HCT116 (cell line): ENCODE data around the gene SRGN. TPM values are rescaled to one million over a fixed set of nuclear protein-coding genes. Genes with fewer than 3 reads are reported as not detected.

ENCODE experiments used
- ATAC-seq: fragments of 200-7000 bp; cut with Tn5 transposase; 2 replicates; pipeline ENCODE4 v1.9.1; 2020; ENCODE audit warnings: mild to moderate bottlenecking, moderate library complexity
- BruUV-seq: library from RNA; stranded (reverse); fragments of 400-500 nt; replicated peaks from 2 replicates; lab custom pipeline; 2021; lab: Mats Ljungman, UMichigan
- CTCF ChIA-PET: fragments of 300-600 bp; sonication (Branson Sonifier 250); formaldehyde crosslinking; loops from one replicate; lab custom pipeline; 2021; ENCODE audit warnings: antibody characterized with exemption; lab: Charles Lee
- POLR2A ChIA-PET: fragments of 300-600, 350-600 bp; sonication (Branson Sonifier 250); formaldehyde crosslinking; loops from one replicate; lab custom pipeline; 2021; ENCODE audit warnings: antibody characterized with exemption; lab: Charles Lee
- RAD21 ChIA-PET, 2 experiments: fragments of 300-600 bp; sonication (Branson Sonifier 250); formaldehyde crosslinking; loops; one replicate each; lab custom pipeline; 2023; ENCODE audit warnings: low total read pairs in 2 of 2; ENCODE audit not compliant: uncharacterized antibody in 2 of 2, unreplicated experiment in 2 of 2, low non-redundant PET in 1 of 2; lab: Charles Lee
- DNase-seq: peaks from one replicate; pipeline ENCODE4 v3.0.0-alpha.2; 2010; ENCODE audit warnings: low read depth, low spot score
- H2AFZ ChIP-seq: fragments of 200-600 bp; shearing (Covaris generic), sonication (generic); 2 replicates; pipeline ENCODE4 v1.6.1; 2017; ENCODE audit warnings: low read depth, mixed run types, mixed read lengths, antibody characterized with exemption, low read length; ENCODE audit not compliant: poor library complexity, severe bottlenecking
- H3K27ac ChIP-seq: 2 replicates; pipeline ENCODE4 v1.5.1; 2012; ENCODE audit warnings: low read depth, low read length
- H3K27me3 ChIP-seq: fragments of 200-600 bp; sonication (generic); 2 replicates; pipeline ENCODE4 v1.6.1; 2016; ENCODE audit warnings: mixed run types, low read length, mixed read lengths; ENCODE audit not compliant: insufficient read depth
- H3K36me3 ChIP-seq, 2 experiments: fragments of 200-500 bp in 1 of 2; fragments of 200-600 bp in 1 of 2; sonication (Bioruptor generic) in 1 of 2; sonication (generic) in 1 of 2; 2 replicates each; pipeline versions ENCODE4 v1.5.1 to v1.6.1; 2014 to 2016; ENCODE audit warnings: low read length in 2 of 2, inconsistent platforms in 1 of 2, mixed read lengths in 1 of 2, mixed run types in 1 of 2; ENCODE audit not compliant: insufficient read depth in 2 of 2, control insufficient read depth in 1 of 2
- H3K4me1 ChIP-seq, 2 experiments: fragments of 200-600 bp in 1 of 2; sonication (generic) in 1 of 2; 2 replicates each; pipeline versions ENCODE4 v1.5.1 to v1.6.1; 2012 to 2017; ENCODE audit warnings: low read length in 2 of 2, inconsistent platforms in 1 of 2, mild to moderate bottlenecking in 1 of 2, mixed read lengths in 1 of 2, mixed run types in 1 of 2, moderate library complexity in 1 of 2; ENCODE audit not compliant: insufficient read depth in 2 of 2, control insufficient read depth in 1 of 2
- H3K4me2 ChIP-seq: fragments of 200-600 bp; sonication (generic); 2 replicates; pipeline ENCODE4 v1.6.1; 2017; ENCODE audit warnings: mixed run types, low read length, mixed read lengths
- H3K4me3 ChIP-seq, 2 experiments: fragments of 200-600 bp in 1 of 2; sonication (generic) in 1 of 2; replicated peaks in 1 of 2; 2 replicates each; pipeline ENCODE4 v1.5.1; 2011 to 2016; ENCODE audit warnings: low read length in 2 of 2, control low read depth in 1 of 2, low read depth in 1 of 2, mild to moderate bottlenecking in 1 of 2, mixed read lengths in 1 of 2, mixed run types in 1 of 2
- H3K79me2 ChIP-seq: fragments of 200-600 bp; sonication (generic); 2 replicates; pipeline ENCODE4 v1.6.1; 2017; ENCODE audit warnings: mild to moderate bottlenecking, mixed run types, low read length, moderate library complexity, mixed read lengths; ENCODE audit not compliant: insufficient read depth
- H3K9ac ChIP-seq: fragments of 200-600 bp; sonication (generic); 2 replicates; pipeline ENCODE4 v1.6.1; 2016; ENCODE audit warnings: low read length, mixed read lengths
- H3K9me2 ChIP-seq: fragments of 200-600 bp; sonication (generic), shearing (Covaris generic); 2 replicates; pipeline ENCODE4 v1.6.1; 2017; ENCODE audit warnings: mixed run types, mild to moderate bottlenecking, moderate library complexity; ENCODE audit not compliant: insufficient read depth
- H3K9me3 ChIP-seq, 2 experiments: fragments of 200-500 bp in 1 of 2; fragments of 200-600 bp in 1 of 2; sonication (Bioruptor generic) in 1 of 2; sonication (generic) in 1 of 2; 2 replicates each; pipeline ENCODE4 v1.6.1; 2014 to 2017; ENCODE audit warnings: low read length in 2 of 2, mixed read lengths in 2 of 2, inconsistent platforms in 1 of 2, low read depth in 1 of 2, mild to moderate bottlenecking in 1 of 2, mixed run types in 1 of 2, moderate library complexity in 1 of 2; ENCODE audit not compliant: control insufficient read depth in 1 of 2, insufficient read depth in 1 of 2
- H4K20me1 ChIP-seq: fragments of 200-600 bp; sonication (generic), shearing (Covaris generic); 2 replicates; pipeline ENCODE4 v1.6.1; 2017; ENCODE audit warnings: mixed run types, mild to moderate bottlenecking, moderate library complexity; ENCODE audit not compliant: insufficient read depth
- CEBPB ChIP-seq: IDR thresholded peaks from 2 replicates; pipeline ENCODE4 v1.6.1; 2012; ENCODE audit warnings: low read depth
- CTCF ChIP-seq, 3 experiments: fragments of 200-600 bp in 1 of 3; sonication (generic) in 1 of 3; IDR thresholded peaks in 2 of 3; conservative IDR thresholded peaks in 1 of 3; 2 replicates each; pipeline ENCODE4 v1.5.1; 2012 to 2017; ENCODE audit warnings: low read depth in 2 of 3, low read length in 2 of 3, antibody characterized with exemption in 1 of 3, borderline replicate concordance in 1 of 3, control low read depth in 1 of 3, mild to moderate bottlenecking in 1 of 3, mixed read lengths in 1 of 3, mixed run types in 1 of 3, moderate library complexity in 1 of 3; ENCODE audit not compliant: insufficient read depth in 1 of 3
- EGR1 ChIP-seq: IDR thresholded peaks from 2 replicates; pipeline ENCODE4 v1.6.1; 2012; ENCODE audit warnings: low read depth
- FOSL1 ChIP-seq: IDR thresholded peaks from 2 replicates; pipeline ENCODE4 v1.6.1; 2012; ENCODE audit warnings: low read depth
- SIN3A ChIP-seq: IDR thresholded peaks from 2 replicates; pipeline ENCODE4 v1.6.1; 2012; ENCODE audit warnings: low read depth
- SP1 ChIP-seq: IDR thresholded peaks from 2 replicates; pipeline ENCODE4 v1.6.1; 2012; ENCODE audit warnings: low read depth
- ZFX ChIP-seq: fragments of 450-650 bp; IDR thresholded peaks from 2 replicates; pipeline ENCODE4 v1.6.1; 2017
- intact Hi-C: fragments of 100-400 bp; cut with micrococcal nuclease; formaldehyde crosslinking; loops from 2 replicates; pipeline ENCODE4 v1.10.0; 2022
- total RNA-seq: library from RNA; stranded (reverse); gene quantifications from one replicate; pipeline ENCODE4 v1.2.1, GENCODE V29; 2021; ENCODE audit not compliant: unreplicated experiment

The SRGN gene
- total RNA-seq, 1 experiment from 2014 or later = 1.8 TPM

GRCh38 chr10:69061305-69062161 lies 26.4 kb upstream of the SRGN start (continued):
- TF ChIP-seq CTCF (IDR thresholded peaks at IDR 0.05 in 2 of 3, conservative IDR thresholded peaks at IDR 0.05 in 1 of 3; ENCODE audit: borderline replicate concordance in 1 of 3, insufficient read depth in 1 of 3, low read depth in 2 of 3, low read length in 2 of 3) (no peak), EGR1 (no peak), SIN3A (no peak), SP1 (0 out of 2 replicates have a peak, but pooled peaks have one; percentile 27), CEBPB (peak; percentile 94)
- TF ChIP-seq, all 23 proteins: peak for 5

- DNase-seq = no peak
- Histone ChIP-seq H3K36me3 (no peaks in the 10 kb centered on the region), H3K4me3 (no peak overlapping the region), H4K20me1 (no peaks in the 10 kb centered on the region), H3K4me2 (no peak overlapping the region), H3K4me1 (peaks cover 0 to 9% of the 10 kb centered on the region in 2 experiments; a peak in 2 of 4 replicates), H2AFZ (no peak overlapping the region), H3K9me3 (no peaks in the 10 kb centered on the region), H3K9ac (no peak overlapping the region)
- BruUV-seq = no TSS peak
- RAD21 ChIA-PET = no interaction called here
- TF ChIP-seq ZFX = no peak
- no peak for TF ChIP-seq FOSL1
- TF ChIP-seq, all 23 proteins: peak for 0
- CTCF ChIA-PET = no interaction called here
- ATAC-seq = no peak
- intact Hi-C loops = no loop called here
- no peak overlapping the region for H3K27ac ChIP-seq
- H3K9me2 ChIP-seq = no peaks in the 10 kb centered on the region
- H3K27me3 ChIP-seq = no peaks in the 10 kb centered on the region
- H3K79me2 ChIP-seq = no peaks in the 10 kb centered on the region
- POLR2A ChIA-PET = no interaction called here
Observed at GRCh38 chr10:69062901-69063300, 25.0 kb upstream of the SRGN start.
